Uterus (tissue), 2 donors: ENCODE results near the gene C11orf58.

Experiments
- CTCF ChIP-seq, 4 experiments: fragments of 200-600 bp in 2 of 4; fragments of 450-650 bp in 2 of 4; sonication (generic) in 2 of 4; IDR thresholded peaks; one replicate each; pipeline ENCODE4 v1.5.1; 2016 to 2019; ENCODE audit warnings: antibody characterized with exemption in 4 of 4, mild to moderate bottlenecking in 2 of 4, moderate library complexity in 1 of 4
- POLR2A ChIP-seq, 2 donors: fragments of 450-650 bp; IDR thresholded peaks; one replicate each; pipeline ENCODE4 v1.6.1; 2016; ENCODE audit warnings: antibody characterized with exemption in 2 of 2, mild to moderate bottlenecking in 1 of 2, moderate library complexity in 1 of 2

- no peak for TF ChIP-seq CTCF (IDR thresholded peaks at IDR 0.05)
- no peak for TF ChIP-seq POLR2A (IDR thresholded peaks at IDR 0.05)
These were observed 48.7 kb downstream of the C11orf58 start for GRCh38 chr11:16787035-16787742.
